Natural killer cell (primary cell): ENCODE measurements around the gene SLC5A9. TPM values are rescaled to one million over a fixed set of nuclear protein-coding genes. Genes with fewer than 3 reads are reported as not detected.
A peak's percentile ranks its signal among the peaks of the same experiment; 100 is the strongest.

Experiments
- ATAC-seq, 3 donors: fragments of 150-1000 bp in 2 of 3; fragments of 200-7000 bp in 1 of 3; cut with Tn5 transposase; 1 replicate in 1 of 3; 2 replicates in 2 of 3; pipeline ENCODE4 v1.10.0; 2021; ENCODE audit warnings: mild to moderate bottlenecking in 2 of 3, moderate library complexity in 2 of 3
- DNase-seq, 2 donors: peaks; one replicate each; pipeline versions ENCODE4 v3.0.0 to v3.0.0-alpha.2; 2013 to 2021; ENCODE audit warnings: mixed read lengths in 1 of 2
- H3K27ac ChIP-seq: one replicate; pipeline ENCODE4 v1.5.1; 2013; ENCODE audit warnings: mild to moderate bottlenecking, low read length
- H3K27me3 ChIP-seq: one replicate; pipeline ENCODE4 v1.6.1; 2013; ENCODE audit warnings: low read length; ENCODE audit not compliant: control insufficient read depth, insufficient read depth
- H3K36me3 ChIP-seq: one replicate; pipeline ENCODE4 v1.6.1; 2013; ENCODE audit warnings: low read length; ENCODE audit not compliant: control insufficient read depth, insufficient read depth
- H3K4me1 ChIP-seq: one replicate; pipeline ENCODE4 v1.6.1; 2013; ENCODE audit warnings: low read length; ENCODE audit not compliant: control insufficient read depth, insufficient read depth
- H3K4me3 ChIP-seq: one replicate; pipeline ENCODE4 v1.5.1; 2013; ENCODE audit warnings: low read length
- H3K9me3 ChIP-seq: one replicate; pipeline ENCODE4 v1.6.1; 2013; ENCODE audit warnings: low read length; ENCODE audit not compliant: control insufficient read depth, insufficient read depth
- H3K27ac Mint-ChIP-seq, 2 donors: one replicate each; pipeline ENCODE4 v1.8.0; 2022; ENCODE audit warnings: mild to moderate bottlenecking in 2 of 2, mixed read lengths in 2 of 2, moderate library complexity in 1 of 2
- H3K27me3 Mint-ChIP-seq, 2 donors: one replicate each; pipeline ENCODE4 v1.8.0; 2022; ENCODE audit warnings: low read depth in 2 of 2, mixed read lengths in 2 of 2
- H3K36me3 Mint-ChIP-seq: one replicate; pipeline ENCODE4 v1.8.0; 2022; ENCODE audit warnings: mixed read lengths
- H3K4me1 Mint-ChIP-seq, 2 donors: one replicate each; pipeline ENCODE4 v1.8.0; 2022; ENCODE audit warnings: mixed read lengths in 2 of 2
- H3K4me3 Mint-ChIP-seq: one replicate; pipeline ENCODE4 v1.8.0; 2022; ENCODE audit warnings: mild to moderate bottlenecking, moderate library complexity, mixed read lengths
- H3K9me3 Mint-ChIP-seq, 2 donors: one replicate each; pipeline ENCODE4 v1.8.0; 2022; ENCODE audit warnings: mixed read lengths in 2 of 2
- WGBS: methylation state at CpG from one replicate; pipeline ENCODE4 v1.1.7; 2013; ENCODE audit warnings: missing lambda C conversion rate; ENCODE audit not compliant: insufficient coverage; 5-methylcytosine and 5-hydroxymethylcytosine counted together
- intact Hi-C: fragments of 100-400 bp; cut with micrococcal nuclease; formaldehyde crosslinking; loops from one replicate; pipeline ENCODE4 v1.14.2; 2022
- total RNA-seq, 4 donors: library from RNA; stranded (reverse); fragments of 120-200 nt in 1 of 4; gene quantifications; one replicate each; pipeline versions ENCODE4 v1.2.3 to v1.2.4, GENCODE V29; 2013 to 2022
- TF ChIP-seq, protein P1 (sequence below): fragments of 200-600 bp; IDR thresholded peaks from one replicate; pipeline ENCODE4 v1.8.0; 2022; ENCODE audit warnings: antibody characterized with exemption

The SLC5A9 gene
- not detected for total RNA-seq
- not detected for total RNA-seq (2013)

DNA sequence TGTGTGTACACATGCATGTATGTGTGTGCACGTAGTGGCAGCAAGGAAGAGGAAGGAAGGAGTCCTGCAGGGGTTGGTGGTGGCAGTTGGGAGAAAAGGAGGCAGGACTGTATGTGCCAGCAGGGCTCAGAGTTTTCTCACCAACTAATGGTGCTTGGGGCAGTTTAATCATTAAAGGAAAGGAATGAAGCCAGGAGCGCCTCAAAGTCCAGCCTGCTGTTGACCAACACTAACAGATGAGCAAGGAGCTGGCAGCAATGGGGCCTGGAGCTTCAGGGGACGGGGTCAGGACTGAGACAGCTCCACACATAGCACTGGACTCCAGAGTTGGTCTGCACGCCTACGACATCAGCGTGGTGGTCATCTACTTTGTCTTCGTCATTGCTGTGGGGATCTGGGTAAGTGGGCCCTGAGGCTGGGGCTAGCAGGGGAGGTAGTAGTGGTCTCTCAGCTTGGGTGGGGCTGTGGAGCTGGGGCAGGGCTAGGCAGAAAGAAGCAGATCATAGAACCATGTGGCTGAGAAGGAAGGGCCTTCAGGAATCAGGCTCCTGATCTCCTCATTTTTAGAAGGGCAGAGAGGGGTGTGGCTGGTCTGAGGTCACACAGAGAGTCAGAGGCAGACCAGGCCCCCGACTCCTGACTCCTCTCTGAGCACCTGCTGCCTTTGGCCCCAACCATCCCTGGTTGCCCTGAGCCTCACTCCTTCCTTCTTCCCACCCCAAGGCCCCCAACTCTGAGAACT is at the start of gene SLC5A9:
Gene SLC5A9 (plus strand): TSS at position 216 of the 742 bp plus-strand sequence. CDS start 21 bp downstream, at position 237.
- Mint-ChIP-seq H3K4me3 (no peak within 1 kb of the TSS), H3K27me3 (no peaks in the 10 kb centered on the region), H3K36me3 (no peaks in the 10 kb centered on the region), H3K27ac (peak within 1 kb of the TSS in 1 of 2 donors; percentile 62), H3K9me3 (no peaks in the 10 kb centered on the region), H3K4me1 (peaks cover 10% of the 10 kb centered on the region in 2 donors)
- no peak for DNase-seq
- TF ChIP-seq, protein P1, sequence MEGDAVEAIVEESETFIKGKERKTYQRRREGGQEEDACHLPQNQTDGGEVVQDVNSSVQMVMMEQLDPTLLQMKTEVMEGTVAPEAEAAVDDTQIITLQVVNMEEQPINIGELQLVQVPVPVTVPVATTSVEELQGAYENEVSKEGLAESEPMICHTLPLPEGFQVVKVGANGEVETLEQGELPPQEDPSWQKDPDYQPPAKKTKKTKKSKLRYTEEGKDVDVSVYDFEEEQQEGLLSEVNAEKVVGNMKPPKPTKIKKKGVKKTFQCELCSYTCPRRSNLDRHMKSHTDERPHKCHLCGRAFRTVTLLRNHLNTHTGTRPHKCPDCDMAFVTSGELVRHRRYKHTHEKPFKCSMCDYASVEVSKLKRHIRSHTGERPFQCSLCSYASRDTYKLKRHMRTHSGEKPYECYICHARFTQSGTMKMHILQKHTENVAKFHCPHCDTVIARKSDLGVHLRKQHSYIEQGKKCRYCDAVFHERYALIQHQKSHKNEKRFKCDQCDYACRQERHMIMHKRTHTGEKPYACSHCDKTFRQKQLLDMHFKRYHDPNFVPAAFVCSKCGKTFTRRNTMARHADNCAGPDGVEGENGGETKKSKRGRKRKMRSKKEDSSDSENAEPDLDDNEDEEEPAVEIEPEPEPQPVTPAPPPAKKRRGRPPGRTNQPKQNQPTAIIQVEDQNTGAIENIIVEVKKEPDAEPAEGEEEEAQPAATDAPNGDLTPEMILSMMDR: no peak
- WGBS: 84% methylated on average over 8 of the region's 8 CpGs
- Histone ChIP-seq H3K4me3 (no peak within 1 kb of the TSS), H3K9me3 (no peaks in the 10 kb centered on the region), H3K36me3 (no peaks in the 10 kb centered on the region), H3K27ac (no peak within 1 kb of the TSS), H3K27me3 (no peaks in the 10 kb centered on the region), H3K4me1 (peaks cover 27% of the 10 kb centered on the region)
- no peak for ATAC-seq
- intact Hi-C loops: no loop called here

DNA sequence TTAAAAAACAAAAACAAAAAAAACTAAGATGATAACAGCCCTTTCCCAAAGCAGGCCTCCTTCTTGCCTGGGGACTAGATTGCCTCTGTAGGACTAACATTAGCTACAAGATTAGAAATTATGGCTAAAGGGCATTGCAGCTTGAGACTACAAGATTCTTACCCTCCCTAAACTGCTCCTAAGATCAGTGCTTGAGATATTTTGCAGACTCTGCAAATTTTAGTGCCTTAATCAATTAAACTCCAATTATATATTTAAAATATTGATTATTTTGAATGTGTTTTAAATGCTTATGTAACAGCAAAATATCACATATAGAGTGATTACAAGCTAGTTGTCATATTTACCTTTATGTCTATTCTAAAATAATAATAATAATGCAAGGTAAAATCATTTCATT is 47.4 kb upstream of the SLC5A9 start:
- Histone ChIP-seq H3K9me3 (no peaks in the 10 kb centered on the region), H3K4me1 (no peaks in the 10 kb centered on the region), H3K27ac (no peak overlapping the region), H3K27me3 (no peaks in the 10 kb centered on the region), H3K36me3 (no peaks in the 10 kb centered on the region), H3K4me3 (no peak overlapping the region)
- H3K4me3 Mint-ChIP-seq: no peak overlapping the region
- TF ChIP-seq, protein P1: no peak
- ATAC-seq: no peak
- H3K27me3 Mint-ChIP-seq: peaks cover 29 to 57% of the 10 kb centered on the region in 2 donors
- H3K4me1 Mint-ChIP-seq: no peaks in the 10 kb centered on the region
- no peak for DNase-seq
- intact Hi-C loops: no loop called here
- peaks cover 0 to 5% of the 10 kb centered on the region in 2 donors for H3K9me3 Mint-ChIP-seq
- H3K36me3 Mint-ChIP-seq: no peaks in the 10 kb centered on the region
- H3K27ac Mint-ChIP-seq: no peak overlapping the region

DNA sequence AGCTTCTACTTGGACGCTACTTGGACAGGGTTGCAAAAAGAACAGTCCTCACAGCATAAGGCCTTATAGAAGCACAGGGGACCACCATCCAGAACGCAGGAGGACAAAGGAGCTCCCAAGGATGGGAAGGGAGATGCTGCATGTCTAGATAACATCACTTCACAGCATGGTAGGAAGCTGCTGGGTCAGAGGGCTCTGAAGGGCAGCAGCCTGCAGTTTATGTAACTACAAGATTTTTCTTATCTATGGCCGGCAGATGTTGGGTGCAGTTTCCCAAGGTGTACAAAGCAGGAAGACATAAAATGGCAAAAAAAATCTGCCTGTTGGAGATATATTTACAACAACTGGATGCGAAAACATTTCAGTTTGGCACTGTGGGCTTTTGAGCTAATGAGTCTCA is 45.3 kb upstream of the SLC5A9 start:
- no peaks in the 10 kb centered on the region for H3K27me3 ChIP-seq
- H3K9me3 Mint-ChIP-seq: no peaks in the 10 kb centered on the region
- TF ChIP-seq, protein P1: no peak
- peaks cover 16 to 36% of the 10 kb centered on the region in 2 donors for H3K27me3 Mint-ChIP-seq
- no peaks in the 10 kb centered on the region for H3K4me1 ChIP-seq
- no peaks in the 10 kb centered on the region for H3K36me3 Mint-ChIP-seq
- no peak overlapping the region for H3K27ac ChIP-seq
- H3K4me1 Mint-ChIP-seq: no peaks in the 10 kb centered on the region
- no peak overlapping the region for H3K4me3 ChIP-seq
- no peak overlapping the region for H3K4me3 Mint-ChIP-seq
- ATAC-seq (no peak), DNase-seq (no peak)
- H3K27ac Mint-ChIP-seq: no peak overlapping the region
- no peaks in the 10 kb centered on the region for H3K9me3 ChIP-seq
- intact Hi-C loops: no loop called here
- WGBS: 18% methylated on average over 4 of the region's 4 CpGs
- H3K36me3 ChIP-seq: no peaks in the 10 kb centered on the region
